ENCODE measurements around the gene RHBDD3.

RHBDD3 gene

DNA sequence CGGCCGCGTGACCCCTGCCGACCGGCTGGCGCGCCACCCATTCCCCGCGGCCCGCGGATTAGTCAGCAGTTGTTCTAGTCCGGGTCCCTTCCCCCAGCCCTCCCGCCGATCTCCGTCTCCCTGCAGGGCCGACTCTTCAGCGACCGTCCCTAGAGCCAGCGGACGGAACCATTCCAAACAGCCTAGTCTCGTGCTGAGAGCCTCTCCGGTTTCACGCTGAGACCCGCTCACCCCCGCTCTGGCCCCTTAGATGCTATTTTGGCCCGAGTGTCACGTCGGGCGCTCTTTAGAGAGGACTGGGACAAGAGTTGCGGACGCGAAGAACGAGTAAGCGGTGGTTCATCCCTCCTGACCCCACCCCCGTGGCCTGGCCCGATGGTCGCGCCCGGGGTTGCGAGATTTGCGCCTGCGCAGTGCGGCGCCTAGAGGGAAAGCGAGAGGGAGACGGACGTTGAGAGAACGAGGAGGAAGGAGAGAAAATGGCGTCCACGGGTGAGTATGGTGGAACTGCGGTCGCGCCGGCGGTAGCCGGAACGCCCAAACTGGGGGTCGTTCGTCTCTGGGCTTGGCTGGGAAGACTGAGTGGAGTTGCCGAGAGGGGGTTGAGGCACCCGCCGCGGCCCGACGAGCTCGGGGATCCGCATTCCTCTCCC is at the start of gene RHBDD3, which contains the start of gene EWSR1:
RHBDD3 (minus strand) TSS at position 124 of the 653 bp plus-strand sequence. CDS start 2,355 bp downstream, outside the sequence.
EWSR1 (plus strand) TSS at position 411 of the 653 bp plus-strand sequence; CDS start at position 480, 69 bp downstream.
- peak; percentile 86 for DNase-seq (ENCODE audit: low read depth)

DNA sequence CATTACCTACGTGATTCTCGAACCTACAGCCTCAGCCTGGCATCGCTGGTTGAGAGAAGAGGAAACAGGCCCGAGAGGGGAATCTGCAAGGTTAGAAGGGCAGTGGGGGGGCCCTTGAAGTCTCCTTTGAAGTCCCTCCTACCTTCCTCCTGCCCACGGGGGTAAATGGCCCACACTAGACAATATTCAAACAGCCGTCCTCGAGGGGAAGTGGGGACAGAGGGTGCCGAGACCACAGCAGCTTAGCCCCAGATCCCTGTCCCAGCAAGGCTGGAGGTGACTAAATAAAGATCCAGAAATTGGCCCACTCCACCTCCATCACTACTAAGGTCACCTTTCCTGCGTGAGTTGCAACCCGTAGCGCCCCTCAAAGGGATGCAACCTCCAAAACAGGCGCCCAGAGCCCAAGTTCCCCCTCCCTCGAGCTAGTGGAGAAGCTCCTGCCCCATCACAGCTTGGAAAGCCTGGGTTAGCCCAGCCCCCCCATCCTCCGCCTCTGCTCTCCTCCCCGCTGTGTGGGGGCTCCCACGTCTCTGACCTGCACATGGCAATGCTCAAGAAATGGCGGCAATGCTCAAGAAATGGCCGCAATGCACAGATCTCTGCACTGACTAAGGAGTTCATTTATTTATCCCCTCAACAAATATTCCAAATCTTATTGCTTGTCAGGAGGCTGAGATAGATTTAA is 48.5 kb upstream of the RHBDD3 start:
- no peak for DNase-seq (ENCODE audit: low read depth)

DNA sequence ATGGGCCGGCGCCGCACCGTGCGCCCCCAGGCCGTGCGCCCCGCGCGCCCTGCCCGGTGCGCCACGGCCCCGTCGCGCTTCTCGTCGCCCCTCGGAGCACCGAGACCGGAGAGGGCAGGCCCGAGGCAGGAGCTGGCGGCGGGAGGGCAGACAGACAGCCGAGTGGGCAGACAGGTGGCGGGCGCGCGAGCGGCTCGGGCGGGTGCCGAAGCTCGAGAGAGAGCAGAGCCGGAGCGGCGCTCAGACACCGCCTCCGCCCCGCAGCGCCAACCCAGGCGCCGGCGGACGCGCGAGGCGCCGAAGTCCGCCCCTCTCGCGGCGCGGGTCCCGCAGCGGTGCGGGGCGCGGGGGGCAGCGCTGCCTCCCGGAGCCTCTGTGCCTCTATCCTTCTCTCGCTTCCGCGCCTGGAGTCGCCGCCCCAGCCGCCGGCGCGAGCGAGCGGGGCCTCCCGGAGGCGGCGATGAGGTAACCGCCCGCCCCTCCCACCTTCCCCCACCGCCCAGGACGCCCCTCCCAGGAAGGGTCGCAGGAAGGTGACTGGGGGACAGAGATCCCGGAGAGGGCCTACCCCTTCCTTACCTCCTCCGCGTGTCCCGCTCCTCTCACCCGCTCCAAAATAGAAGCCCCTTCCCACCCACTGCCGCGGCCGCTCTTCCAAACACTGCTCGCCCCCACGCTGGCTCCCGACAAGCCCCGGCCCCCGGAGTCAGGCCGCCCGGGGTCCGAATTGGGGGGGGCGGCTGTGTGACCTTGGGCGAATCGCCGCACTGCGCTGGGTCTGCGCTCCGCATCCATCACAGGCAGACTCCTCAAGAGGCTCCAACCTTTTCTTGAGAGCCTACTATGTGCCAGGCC is 47.7 kb upstream of the RHBDD3 start, which contains the start of gene RASL10A:
RASL10A (minus strand) TSS at position 412 of the 855 bp plus-strand sequence. CDS start 451 bp downstream, outside the sequence.
- no peak for DNase-seq (ENCODE audit: low read depth)

DNA sequence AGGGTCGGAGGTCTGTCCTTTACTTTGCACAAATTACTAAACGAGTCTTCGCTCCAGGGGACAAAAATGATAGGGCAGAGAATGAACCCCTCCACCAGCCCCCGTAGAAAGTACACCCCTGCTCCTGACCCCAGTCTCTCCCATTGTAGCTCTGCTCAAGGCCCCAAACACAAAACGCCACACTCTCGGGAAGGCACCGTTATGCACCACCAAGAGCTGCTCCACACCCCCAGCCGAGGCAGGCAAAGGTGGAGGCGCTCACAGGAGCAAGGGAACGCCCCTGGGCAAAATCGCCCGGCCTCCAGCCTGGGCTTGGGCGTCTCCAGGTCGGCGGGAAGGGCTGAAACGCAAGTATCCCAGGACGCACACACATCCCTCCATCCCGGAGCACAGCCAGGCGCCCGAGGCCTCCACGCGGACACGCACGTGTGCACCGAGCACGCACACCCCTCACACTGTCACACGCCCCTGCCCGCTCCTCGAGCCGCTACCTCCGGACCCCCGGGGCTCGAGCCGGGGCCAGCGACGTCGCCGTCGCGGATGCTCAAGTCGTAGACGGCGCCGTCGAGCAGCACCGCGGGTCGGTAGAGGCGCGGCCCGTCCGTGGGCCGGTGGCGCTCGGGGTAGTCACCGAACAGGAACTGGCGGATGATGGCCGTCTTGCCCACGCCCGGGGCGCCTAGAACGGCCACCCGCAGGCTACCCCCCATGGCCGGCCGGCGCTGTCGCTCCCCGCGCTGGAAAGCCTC is 46.9 kb upstream of the RHBDD3 start:
- no peak for DNase-seq (ENCODE audit: low read depth)

DNA sequence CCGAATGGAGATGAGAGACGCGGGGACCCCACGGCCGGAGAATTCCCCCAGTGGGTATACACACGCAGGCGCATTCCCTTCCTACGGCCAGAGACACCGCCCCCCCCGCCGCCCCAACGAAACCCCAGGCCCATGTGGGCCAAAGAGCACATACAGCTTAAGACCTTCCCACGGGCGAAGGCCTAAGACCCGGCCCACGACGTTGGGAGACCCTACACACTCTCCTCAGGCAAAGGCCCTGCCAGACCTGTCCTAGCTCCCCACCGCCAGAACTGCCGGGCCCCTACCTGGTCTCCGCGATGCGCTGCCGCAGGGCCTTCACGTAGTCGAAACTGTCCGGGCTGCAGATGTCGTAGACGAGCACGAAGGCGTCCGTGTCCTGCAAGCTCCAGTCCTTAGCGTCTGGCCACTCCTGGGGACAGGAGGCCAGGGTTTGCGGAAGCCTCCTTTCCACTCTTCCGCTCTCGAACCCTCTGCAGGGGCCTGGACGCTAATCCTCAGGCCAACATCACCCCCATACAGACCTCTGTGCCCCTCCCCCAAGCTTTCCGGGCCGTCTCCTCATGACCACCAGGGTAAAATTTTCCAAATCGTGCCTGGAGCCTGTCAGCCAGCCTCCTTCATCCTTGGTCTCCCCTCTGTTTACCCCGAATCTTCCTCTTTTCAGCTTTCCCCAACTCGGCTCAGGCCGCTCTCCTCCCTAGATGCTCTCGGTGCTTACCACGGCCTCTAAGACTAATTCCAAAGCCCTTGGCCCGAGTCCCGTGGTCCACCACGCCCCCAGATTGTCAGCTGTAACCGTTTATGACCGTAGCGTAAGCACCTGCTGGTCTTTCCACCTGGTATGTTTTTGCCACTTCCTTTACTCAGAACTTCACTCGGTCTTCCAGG is 46.0 kb upstream of the RHBDD3 start:
- DNase-seq (ENCODE audit: low read depth), result no peak

DNA sequence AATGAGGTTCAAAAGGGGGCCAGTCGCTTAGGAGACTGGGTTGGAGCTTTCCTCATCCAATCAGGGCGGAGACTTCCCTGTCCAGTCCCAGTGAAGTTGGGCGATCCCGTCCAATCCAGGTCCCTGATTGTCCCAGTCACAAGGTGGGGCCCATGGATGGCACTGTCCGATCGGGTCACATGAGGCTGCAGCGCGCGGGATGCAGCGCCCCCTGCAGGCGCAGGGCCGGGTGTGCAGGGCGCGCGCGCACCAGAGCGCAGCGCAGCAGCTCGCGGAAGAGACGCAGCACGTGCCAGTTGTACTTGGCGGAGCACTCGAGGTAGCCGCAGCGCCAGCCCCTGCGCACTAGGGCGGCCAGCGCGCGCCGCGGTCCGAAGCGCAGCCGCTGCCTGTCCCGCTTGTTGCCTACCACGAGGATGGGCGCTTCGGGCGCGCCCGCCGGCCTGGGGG is 45.4 kb upstream of the RHBDD3 start:
- DNase-seq (ENCODE audit: low read depth), result no peak

DNA sequence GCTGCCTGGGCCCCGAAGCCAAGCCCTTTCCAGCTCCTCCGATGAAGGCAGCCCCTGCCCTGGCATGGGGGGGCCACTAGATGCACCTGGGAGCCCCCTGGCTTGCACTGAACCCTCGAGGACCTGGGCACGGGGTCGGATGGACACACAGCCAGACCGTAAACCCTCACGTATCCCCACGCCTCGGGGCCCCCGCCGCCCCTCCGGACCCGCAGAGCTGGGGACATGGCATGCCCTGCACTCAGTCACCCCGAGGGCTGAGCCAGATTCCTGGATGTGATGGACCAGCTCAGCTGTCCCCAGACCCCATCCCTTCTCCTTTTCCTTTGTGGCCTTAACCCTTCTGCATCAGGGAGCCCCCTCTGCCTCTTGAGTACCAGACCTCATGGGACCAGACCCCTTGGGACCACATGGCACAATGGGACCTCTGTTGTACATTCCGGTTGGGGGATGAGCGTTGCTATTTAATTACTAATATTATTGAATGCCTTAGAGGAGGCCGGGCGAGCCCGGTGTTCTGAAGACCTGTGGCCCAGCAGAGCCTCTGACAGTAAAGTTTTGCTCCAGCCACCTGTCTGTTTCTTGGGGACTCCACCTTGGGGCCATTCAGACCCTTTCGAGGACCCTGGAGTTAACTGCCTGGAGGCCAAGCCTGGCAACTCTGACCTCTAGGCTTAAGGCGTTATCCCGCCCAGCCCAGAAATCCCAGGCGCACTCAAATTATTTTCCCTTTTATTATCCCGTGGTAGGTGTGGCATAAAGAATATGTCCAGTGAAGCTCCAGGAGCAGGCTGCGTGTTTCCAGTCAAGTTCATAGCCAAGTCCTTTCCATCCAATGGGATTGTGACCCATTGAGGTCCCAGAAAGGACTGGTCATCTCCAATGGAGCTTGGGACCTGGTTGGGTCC is 44.7 kb upstream of the RHBDD3 start:
- no peak for DNase-seq (ENCODE audit: low read depth)

DNA sequence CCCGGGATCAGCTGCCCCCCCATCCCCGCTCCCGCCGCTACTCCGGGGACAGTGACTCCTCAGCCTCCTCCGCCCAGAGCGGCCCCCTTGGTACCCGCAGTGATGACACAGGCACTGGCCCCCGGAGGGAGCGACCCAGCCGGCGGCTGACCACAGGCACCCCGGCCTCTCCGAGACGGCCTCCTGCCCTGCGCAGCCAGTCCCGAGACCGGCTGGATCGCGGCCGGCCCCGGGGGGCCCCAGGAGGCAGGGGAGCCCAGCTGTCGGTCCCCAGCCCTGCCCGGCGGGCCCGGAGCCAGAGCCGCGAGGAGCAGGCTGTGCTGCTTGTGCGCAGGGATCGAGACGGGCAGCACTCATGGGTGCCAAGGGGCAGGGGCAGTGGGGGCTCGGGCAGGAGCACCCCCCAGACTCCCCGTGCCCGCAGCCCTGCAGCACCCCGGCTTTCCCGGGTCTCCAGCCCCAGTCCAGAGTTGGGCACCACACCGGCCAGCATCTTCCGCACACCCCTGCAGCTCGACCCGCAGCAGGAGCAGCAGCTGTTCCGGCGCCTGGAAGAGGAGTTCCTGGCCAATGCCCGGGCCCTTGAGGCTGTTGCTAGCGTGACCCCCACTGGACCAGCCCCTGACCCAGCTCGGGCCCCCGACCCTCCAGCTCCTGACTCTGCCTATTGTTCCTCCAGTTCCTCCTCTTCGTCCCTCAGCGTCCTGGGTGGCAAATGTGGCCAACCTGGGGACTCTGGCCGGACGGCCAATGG is 43.9 kb upstream of the RHBDD3 start:
- no peak for DNase-seq (ENCODE audit: low read depth)

DNA sequence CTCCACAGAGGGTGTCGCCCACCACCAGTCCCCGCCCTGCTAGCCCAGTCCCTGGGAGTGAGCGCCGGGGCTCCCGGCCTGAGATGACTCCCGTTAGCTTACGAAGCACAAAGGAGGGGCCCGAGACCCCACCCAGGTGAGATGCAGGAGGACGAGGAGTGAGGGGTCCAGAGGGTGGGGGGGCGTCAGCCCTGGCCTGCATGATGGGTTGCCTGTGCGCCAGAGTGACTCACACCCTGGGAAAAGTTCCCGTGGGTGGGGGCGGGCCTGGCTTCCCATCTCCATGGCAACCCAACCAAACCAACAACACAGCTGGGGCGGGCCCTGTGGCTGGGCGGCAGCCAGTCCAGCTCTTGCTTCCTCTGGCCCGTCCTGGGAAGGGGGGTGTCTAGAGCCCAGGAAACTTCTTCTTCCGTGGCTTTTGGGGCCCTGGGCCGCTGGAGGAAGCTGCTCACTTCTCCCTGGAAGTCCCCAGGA is 43.1 kb upstream of the RHBDD3 start:
- DNase-seq (ENCODE audit: low read depth), result peak; percentile 83

DNA sequence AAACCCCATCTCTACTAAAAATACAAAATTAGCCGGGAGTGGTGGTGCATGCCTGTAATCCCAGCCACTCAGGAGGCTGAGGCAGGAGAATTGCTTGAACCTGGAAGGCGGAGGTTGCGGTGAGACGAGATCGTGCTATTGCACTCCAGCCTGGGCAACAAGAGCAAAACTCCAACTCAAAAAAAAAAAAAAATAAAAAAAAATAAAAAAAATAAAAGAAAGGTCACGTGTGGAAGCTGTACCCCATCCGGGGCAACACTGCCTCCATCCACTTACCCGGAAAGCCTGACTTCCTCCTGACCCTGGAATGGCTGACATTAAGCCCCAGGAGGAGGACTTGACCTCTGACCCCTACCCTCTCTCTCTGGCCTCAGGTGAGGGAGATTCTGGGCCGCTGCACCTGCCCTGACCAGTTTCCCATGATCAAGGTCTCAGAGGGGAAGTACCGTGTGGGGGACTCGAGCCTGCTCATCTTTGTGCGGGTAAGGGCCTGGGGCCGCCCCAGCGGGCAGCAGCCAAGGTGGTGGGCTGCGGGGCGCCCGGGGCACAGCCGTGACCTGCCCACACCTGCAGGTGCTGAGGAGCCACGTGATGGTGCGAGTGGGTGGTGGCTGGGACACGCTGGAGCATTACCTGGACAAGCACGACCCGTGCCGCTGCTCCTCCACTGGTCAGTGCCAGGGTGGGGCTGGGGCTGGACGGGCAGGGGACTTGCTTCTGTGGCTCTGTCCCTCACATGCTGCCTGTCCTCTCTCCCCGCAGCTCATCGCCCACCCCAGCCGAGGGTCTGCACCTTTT is 42.5 kb upstream of the RHBDD3 start:
- DNase-seq (ENCODE audit: low read depth), result no peak

DNA sequence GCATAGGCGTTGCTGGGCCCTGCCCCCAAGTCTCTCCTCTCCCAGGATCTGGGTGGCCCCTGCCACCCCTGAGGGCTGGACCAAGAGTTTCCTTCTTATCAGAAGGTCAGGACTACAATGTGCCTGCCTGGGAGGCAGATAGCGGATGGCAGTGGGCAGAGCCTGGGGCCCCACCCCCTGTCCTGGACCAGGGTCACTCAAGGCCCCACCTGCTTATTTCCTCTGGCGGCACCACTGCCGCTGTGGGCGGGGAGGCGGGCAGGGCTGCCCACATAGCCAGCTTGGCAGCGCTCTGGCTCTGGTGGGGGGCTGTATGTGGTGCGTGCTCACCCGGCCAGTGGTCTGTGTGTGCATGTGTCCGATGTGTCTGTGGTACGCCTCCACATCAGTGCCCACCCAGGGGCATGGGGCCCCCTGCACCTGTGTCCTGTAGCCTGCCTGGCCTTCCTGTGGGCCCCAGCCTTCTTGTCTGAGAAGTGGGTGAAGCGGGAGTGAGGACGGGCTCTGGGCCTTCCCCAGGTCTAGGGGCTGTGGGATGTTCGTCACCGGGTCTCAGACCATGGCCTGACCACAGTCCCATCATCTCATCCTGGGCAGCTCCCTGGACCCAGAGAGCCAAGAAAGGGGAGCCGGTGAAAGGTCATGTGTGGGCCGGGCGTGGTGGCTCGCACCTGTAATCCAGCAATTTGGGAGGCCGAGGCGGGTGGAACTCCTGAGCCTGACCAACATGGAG is 41.7 kb upstream of the RHBDD3 start:
- no peak for DNase-seq (ENCODE audit: low read depth)

DNA sequence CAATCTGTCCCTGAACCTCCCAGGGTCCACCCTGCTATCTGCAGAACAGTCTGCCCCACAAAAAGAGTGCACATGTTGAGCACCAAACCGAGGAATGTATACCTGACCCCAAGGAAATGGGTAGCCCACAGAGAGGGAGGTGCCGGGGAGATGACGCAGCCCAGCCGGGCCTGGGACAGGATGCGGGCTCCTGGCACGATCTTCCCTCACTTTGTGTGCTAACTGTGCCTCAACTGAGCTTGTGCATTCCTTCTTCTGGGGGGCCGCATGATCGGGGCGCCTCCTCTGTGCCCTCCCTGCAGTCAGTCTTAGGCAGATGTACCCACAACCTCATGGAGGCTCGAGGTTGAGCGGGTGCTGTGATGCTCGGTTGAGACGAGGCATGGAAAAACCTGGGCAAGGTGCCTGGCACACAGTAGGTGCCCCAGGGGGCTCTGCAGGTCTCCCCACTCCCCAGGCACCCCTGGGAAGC is 41.0 kb upstream of the RHBDD3 start:
- DNase-seq (ENCODE audit: low read depth), result peak; percentile 47

DNA sequence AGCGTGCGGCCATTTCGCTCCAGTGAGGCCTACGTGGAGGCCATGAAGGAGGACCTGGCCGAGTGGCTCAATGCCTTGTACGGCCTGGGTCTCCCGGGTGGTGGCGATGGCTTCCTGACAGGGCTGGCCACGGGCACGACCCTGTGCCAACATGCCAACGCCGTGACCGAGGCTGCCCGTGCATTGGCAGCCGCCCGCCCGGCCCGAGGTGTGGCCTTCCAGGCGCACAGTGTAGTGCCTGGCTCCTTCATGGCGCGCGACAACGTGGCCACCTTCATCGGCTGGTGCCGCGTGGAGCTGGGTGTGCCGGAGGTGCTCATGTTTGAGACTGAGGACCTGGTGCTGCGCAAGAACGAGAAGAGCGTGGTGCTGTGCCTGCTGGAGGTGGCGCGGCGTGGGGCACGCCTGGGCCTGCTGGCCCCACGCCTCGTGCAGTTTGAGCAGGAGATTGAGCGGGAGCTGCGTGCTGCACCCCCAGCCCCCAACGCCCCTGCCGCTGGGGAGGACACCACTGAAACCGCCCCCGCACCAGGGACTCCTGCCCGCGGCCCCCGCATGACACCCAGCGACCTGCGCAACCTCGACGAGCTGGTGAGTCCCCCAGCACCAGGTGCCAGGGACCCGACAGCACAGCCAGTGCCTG is 40.5 kb upstream of the RHBDD3 start:
- no peak for DNase-seq (ENCODE audit: low read depth)

DNA sequence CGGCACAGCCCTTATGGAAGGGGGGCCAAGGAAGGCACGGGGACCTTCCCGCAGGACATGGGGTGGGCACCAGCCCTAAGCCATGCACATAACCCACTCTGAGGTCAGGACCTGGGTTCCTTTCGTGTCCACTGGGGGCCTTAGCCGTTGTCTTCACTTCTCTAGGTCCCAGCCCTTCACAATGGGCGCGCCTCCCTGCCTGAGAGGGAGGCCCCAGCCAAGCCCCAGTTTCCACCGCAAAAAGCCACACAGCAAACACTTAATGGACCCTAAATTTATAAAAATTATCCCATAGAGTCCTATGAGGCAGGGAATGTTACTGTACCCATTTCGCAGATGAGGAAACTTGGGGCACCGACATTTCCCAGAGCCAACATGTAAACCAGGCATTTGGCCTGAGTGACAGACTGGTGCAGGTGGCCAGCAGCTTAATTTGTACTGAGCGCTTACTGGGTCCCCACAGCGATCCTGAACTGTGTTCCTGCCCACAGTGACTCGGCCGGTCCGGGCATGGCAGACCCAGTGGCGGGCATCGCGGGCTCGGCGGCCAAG is 39.9 kb upstream of the RHBDD3 start:
- no peak for DNase-seq (ENCODE audit: low read depth)

DNA sequence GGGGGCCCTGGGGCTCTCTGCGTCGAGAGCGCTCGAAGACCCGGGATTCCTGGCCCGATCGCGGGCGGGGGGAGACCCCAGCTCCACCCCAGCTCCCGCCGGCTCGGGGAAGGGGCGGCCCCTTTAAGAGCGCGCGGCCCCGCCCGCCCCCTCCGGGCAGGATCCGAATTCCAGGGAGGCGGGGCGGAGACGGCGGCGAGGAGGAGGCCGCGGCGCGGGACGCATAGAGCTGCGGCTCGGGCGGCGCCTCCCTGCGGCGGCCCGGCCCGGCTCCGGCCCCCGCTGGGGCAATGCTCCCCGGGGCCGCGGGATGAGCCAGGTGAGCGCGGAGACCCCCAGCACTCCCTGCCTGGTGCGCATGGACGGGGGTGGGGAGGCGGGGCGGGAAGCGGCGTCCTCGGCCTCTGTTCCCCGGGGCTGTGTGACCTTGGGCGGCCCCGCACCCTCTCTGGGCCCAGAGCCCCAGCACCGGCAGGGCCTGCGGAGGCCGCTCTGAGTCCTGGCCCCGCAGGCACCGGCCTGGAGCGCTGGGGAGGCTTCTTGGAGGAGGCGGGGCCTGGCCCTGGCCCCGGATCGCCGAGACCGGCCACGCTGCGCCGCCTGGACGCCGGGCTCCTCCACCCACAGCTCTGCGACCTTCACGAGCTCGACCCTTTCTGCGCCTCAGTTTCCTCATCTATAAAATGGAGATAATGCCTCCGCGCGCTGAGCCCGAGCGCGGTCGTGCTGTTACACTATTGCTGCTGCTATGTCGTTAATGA is 39.2 kb upstream of the RHBDD3 start:
- DNase-seq (ENCODE audit: low read depth), result no peak
